PC-9 (cell line): ENCODE data around the gene TBCD. TPM values are rescaled to one million over a fixed set of nuclear protein-coding genes. Genes with fewer than 3 reads are reported as not detected.

ENCODE experiments used
- BruUV-seq: library from RNA; stranded (reverse); fragments of 400-500 nt; replicated peaks from 2 replicates; lab custom pipeline; 2021; lab: Mats Ljungman, UMichigan
- CTCF ChIA-PET: fragments of 300-600 bp; sonication (Branson Sonifier 250); formaldehyde crosslinking; loops from one replicate; lab custom pipeline; 2022; ENCODE audit warnings: antibody characterized with exemption; lab: Charles Lee
- POLR2A ChIA-PET: fragments of 300-600 bp; sonication (Branson Sonifier 250); formaldehyde crosslinking; loops from one replicate; lab custom pipeline; 2022; ENCODE audit warnings: antibody characterized with exemption; ENCODE audit not compliant: unreplicated experiment; lab: Charles Lee
- DNase-seq, 2 experiments: peaks; one replicate each; pipeline versions ENCODE4 v3.0.0 to v3.0.0-alpha.2; 2015 to 2022; ENCODE audit warnings: mixed read lengths in 1 of 2
- H2AFZ ChIP-seq: fragments of 200-600 bp; sonication (generic); 2 replicates; pipeline ENCODE4 v1.8.1; 2017; ENCODE audit warnings: antibody characterized with exemption
- H3F3A ChIP-seq: fragments of 200-600 bp; sonication (generic); 2 replicates; pipeline ENCODE4 v1.8.1; 2017; ENCODE audit warnings: antibody characterized with exemption, mild to moderate bottlenecking, low read depth; ENCODE audit not compliant: insufficient read depth
- H3K27ac ChIP-seq: fragments of 200-600 bp; sonication (generic); 2 replicates; pipeline ENCODE4 v1.6.1; 2016; ENCODE audit warnings: mixed run types
- H3K27me3 ChIP-seq: fragments of 200-600 bp; sonication (generic); 2 replicates; pipeline ENCODE4 v1.6.1; 2016; ENCODE audit warnings: low read depth, mixed run types; ENCODE audit not compliant: insufficient read depth
- H3K36me3 ChIP-seq: fragments of 200-600 bp; sonication (generic); 2 replicates; pipeline ENCODE4 v1.6.1; 2016; ENCODE audit warnings: low read depth, mixed run types
- H3K4me1 ChIP-seq: fragments of 200-600 bp; sonication (generic); replicated peaks from 2 replicates; pipeline ENCODE4 v1.6.1; 2016; ENCODE audit warnings: mixed run types; ENCODE audit not compliant: insufficient read depth
- H3K4me2 ChIP-seq: fragments of 200-600 bp; sonication (generic); 2 replicates; pipeline ENCODE4 v1.6.1; 2017; ENCODE audit warnings: mixed run types
- H3K4me3 ChIP-seq: fragments of 200-600 bp; sonication (generic); 2 replicates; pipeline ENCODE4 v1.6.1; 2016; ENCODE audit warnings: mixed run types
- H3K79me2 ChIP-seq: fragments of 200-600 bp; sonication (generic); 2 replicates; pipeline ENCODE4 v1.6.1; 2017; ENCODE audit warnings: low read depth, mixed run types
- H3K9me2 ChIP-seq: fragments of 200-600 bp; sonication (generic); 2 replicates; pipeline ENCODE4 v1.8.1; 2017; ENCODE audit warnings: mild to moderate bottlenecking; ENCODE audit not compliant: insufficient read depth
- H3K9me3 ChIP-seq: fragments of 200-600 bp; sonication (generic); 2 replicates; pipeline ENCODE4 v1.8.1; 2016; ENCODE audit warnings: low read depth; ENCODE audit not compliant: insufficient read depth
- H4K20me1 ChIP-seq: fragments of 200-600 bp; sonication (generic); 2 replicates; pipeline ENCODE4 v1.8.1; 2017; ENCODE audit not compliant: insufficient read depth
- EZH2 ChIP-seq: fragments of 200-600 bp; sonication (generic); IDR thresholded peaks from 2 replicates; pipeline ENCODE4 v1.8.0; 2017; ENCODE audit warnings: antibody characterized with exemption, low read depth
- intact Hi-C: fragments of 100-400 bp; cut with micrococcal nuclease; formaldehyde crosslinking; loops from one replicate; pipeline ENCODE4 v1.10.0; 2022; ENCODE audit not compliant: unreplicated experiment
- total RNA-seq: library from RNA; stranded (reverse); gene quantifications from 2 replicates; pipeline ENCODE4 v1.2.3, GENCODE V29; 2021
- TF ChIP-seq, protein P1 (sequence below): fragments of 200-600 bp; sonication (generic); conservative IDR thresholded peaks from 2 replicates; pipeline ENCODE4 v1.6.1; 2017; ENCODE audit warnings: mixed run types, antibody characterized with exemption, mild to moderate bottlenecking, moderate library complexity

Gene TBCD
- total RNA-seq, 1 experiment from 2014 or later, result 115 TPM

GRCh38 chr17:82948081-82948511, 196.2 kb downstream of the TBCD start:
- intact Hi-C loops, result no loop called here
- no peak overlapping the region for H3K4me2 ChIP-seq

DNA sequence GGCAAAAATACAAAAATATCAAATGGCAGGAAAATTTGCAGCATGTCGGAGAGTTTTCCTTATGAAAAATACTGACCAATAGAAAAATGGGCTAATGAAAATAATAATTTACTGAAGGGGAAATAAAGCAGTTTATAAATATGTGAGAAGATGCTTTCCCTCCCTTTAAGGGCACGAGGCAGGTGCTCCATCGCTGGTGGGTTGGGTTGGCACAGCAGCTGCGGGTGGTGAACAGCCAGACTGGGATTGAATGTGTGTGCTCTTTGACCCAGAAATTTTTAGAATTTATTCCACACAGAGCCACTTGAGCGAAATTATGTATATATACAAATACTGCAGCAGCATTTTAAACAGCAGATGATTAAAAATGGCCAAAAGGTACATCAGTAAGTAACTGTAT, 197.1 kb downstream of the TBCD start:
- Histone ChIP-seq H3K36me3 (0 out of 2 replicates have a peak, but pooled peaks cover 9% of the 10 kb centered on the region), H3K9me2 (no peaks in the 10 kb centered on the region), H3K27ac (no peak overlapping the region), H3K4me1 (no peaks in the 10 kb centered on the region), H3K4me3 (no peak overlapping the region), H3K27me3 (no peaks in the 10 kb centered on the region), H3K79me2 (no peaks in the 10 kb centered on the region), H4K20me1 (no peaks in the 10 kb centered on the region), H3K4me2 (no peak overlapping the region), H2AFZ (no peak overlapping the region), H3K9me3 (peaks cover 6% of the 10 kb centered on the region), H3F3A (no peaks in the 10 kb centered on the region; the same call in 1 of the 2 replicates)
- CTCF ChIA-PET, result no interaction called here
- TF ChIP-seq, protein P1, sequence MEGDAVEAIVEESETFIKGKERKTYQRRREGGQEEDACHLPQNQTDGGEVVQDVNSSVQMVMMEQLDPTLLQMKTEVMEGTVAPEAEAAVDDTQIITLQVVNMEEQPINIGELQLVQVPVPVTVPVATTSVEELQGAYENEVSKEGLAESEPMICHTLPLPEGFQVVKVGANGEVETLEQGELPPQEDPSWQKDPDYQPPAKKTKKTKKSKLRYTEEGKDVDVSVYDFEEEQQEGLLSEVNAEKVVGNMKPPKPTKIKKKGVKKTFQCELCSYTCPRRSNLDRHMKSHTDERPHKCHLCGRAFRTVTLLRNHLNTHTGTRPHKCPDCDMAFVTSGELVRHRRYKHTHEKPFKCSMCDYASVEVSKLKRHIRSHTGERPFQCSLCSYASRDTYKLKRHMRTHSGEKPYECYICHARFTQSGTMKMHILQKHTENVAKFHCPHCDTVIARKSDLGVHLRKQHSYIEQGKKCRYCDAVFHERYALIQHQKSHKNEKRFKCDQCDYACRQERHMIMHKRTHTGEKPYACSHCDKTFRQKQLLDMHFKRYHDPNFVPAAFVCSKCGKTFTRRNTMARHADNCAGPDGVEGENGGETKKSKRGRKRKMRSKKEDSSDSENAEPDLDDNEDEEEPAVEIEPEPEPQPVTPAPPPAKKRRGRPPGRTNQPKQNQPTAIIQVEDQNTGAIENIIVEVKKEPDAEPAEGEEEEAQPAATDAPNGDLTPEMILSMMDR, result no peak
- TF ChIP-seq EZH2, result no peak
- POLR2A ChIA-PET, result no interaction called here
- no TSS peak for BruUV-seq
- no peak for DNase-seq
- intact Hi-C loops, result no loop called here

More at GRCh38 chr17:82948081-82948511, 196.2 kb downstream of the TBCD start:
- H3K9me2 ChIP-seq, result no peaks in the 10 kb centered on the region
- H3K4me1 ChIP-seq, result no peaks in the 10 kb centered on the region
- no peaks in the 10 kb centered on the region for H4K20me1 ChIP-seq
- no peaks in the 10 kb centered on the region for H3K27me3 ChIP-seq
- no peaks in the 10 kb centered on the region; the same call in 1 of the 2 replicates for H3F3A ChIP-seq
- H3K9me3 ChIP-seq, result peaks cover 6% of the 10 kb centered on the region
- CTCF ChIA-PET, result no interaction called here
- H3K4me3 ChIP-seq, result no peak overlapping the region
- no TSS peak for BruUV-seq
- 0 out of 2 replicates have a peak, but pooled peaks cover 9% of the 10 kb centered on the region for H3K36me3 ChIP-seq
- H2AFZ ChIP-seq, result no peak overlapping the region
- no peaks in the 10 kb centered on the region for H3K79me2 ChIP-seq
- H3K27ac ChIP-seq, result no peak overlapping the region
- POLR2A ChIA-PET, result no interaction called here
- TF ChIP-seq, protein P1, result no peak
- no peak for TF ChIP-seq EZH2
- no peak for DNase-seq

GRCh38 chr17:82949361-82949760, 197.5 kb downstream of the TBCD start:
- CTCF ChIA-PET, result no interaction called here
- H4K20me1 ChIP-seq, result no peaks in the 10 kb centered on the region
- TF ChIP-seq, protein P1, result no peak
- no peak for TF ChIP-seq EZH2

More at GRCh38 chr17:82949361-82949760, 197.5 kb downstream of the TBCD start:
- peaks cover 6% of the 10 kb centered on the region for H3K9me3 ChIP-seq
- H3K4me2 ChIP-seq, result no peak overlapping the region
- no peak for DNase-seq
- POLR2A ChIA-PET, result no interaction called here
- H3K36me3 ChIP-seq, result 0 out of 2 replicates have a peak, but pooled peaks cover 9% of the 10 kb centered on the region
- H3K27ac ChIP-seq, result no peak overlapping the region
- BruUV-seq, result no TSS peak
- no peaks in the 10 kb centered on the region; the same call in 1 of the 2 replicates for H3F3A ChIP-seq
- intact Hi-C loops, result no loop called here
- no peak overlapping the region for H3K4me3 ChIP-seq
- H3K9me2 ChIP-seq, result no peaks in the 10 kb centered on the region
- no peaks in the 10 kb centered on the region for H3K4me1 ChIP-seq
- H2AFZ ChIP-seq, result no peak overlapping the region
- no peaks in the 10 kb centered on the region for H3K27me3 ChIP-seq
- no peaks in the 10 kb centered on the region for H3K79me2 ChIP-seq
